GM13976 (cell line): Measurements from ENCODE around the gene EFCAB3.

ENCODE experiments used
- DNase-seq: peaks from one replicate; pipeline ENCODE4 v3.0.0; 2012; ENCODE audit warnings: low spot score
- CTCF ChIP-seq: IDR thresholded peaks from 2 replicates; pipeline ENCODE4 v1.5.1; 2012; ENCODE audit warnings: borderline replicate concordance, mild to moderate bottlenecking; ENCODE audit not compliant: insufficient read depth; ENCODE audit errors: extremely low read depth, missing control alignments, control extremely low read depth
- in situ Hi-C: fragments of 300-500 bp; cut with MboI; formaldehyde crosslinking; loops from one replicate; pipeline ENCODE4 v1.12.0; 2022; ENCODE audit warnings: low sequenced_read_pairs, mixed read lengths, inconsistent platforms; ENCODE audit not compliant: unreplicated experiment

The EFCAB3 gene

GRCh38 chr17:62380253-62380652, at the start of gene EFCAB3:
TSS of gene EFCAB3 (plus strand) at chr17:62380553. CDS start at chr17:62382980, 2,427 bp downstream.
- no peak for TF ChIP-seq CTCF

GRCh38 chr17:62336527-62336926, 43.8 kb upstream of the EFCAB3 start:
- DNase-seq: no peak
- in situ Hi-C loops: no loop called here
- TF ChIP-seq CTCF: no peak

More at GRCh38 chr17:62380253-62380652, at the start of gene EFCAB3:
- in situ Hi-C loops: no loop called here
- no peak for DNase-seq

GRCh38 chr17:62343764-62344270, 36.5 kb upstream of the EFCAB3 start:
- DNase-seq: no peak
- no peak for TF ChIP-seq CTCF
- in situ Hi-C loops: no loop called here

- in situ Hi-C loops: no loop called here
- no peak for DNase-seq
- no peak for TF ChIP-seq CTCF
Measured at GRCh38 chr17:62351176-62351575, 29.2 kb upstream of the EFCAB3 start.

GRCh38 chr17:62366191-62366590, 14.2 kb upstream of the EFCAB3 start:
- in situ Hi-C loops: no loop called here
- DNase-seq: no peak
- no peak for TF ChIP-seq CTCF

GRCh38 chr17:62381561-62381960, 1.2 kb downstream of the EFCAB3 start:
- no peak for TF ChIP-seq CTCF
- no peak for DNase-seq
- in situ Hi-C loops: no loop called here
